Measurements from ENCODE around the gene WHRN.

The WHRN gene

GRCh38 chr9:114401344-114401743 lies 103.9 kb downstream of the WHRN start:
- H3K36me3 ChIP-seq (ENCODE audit: control insufficient read depth, insufficient read depth, low read length), result no peaks in the 10 kb centered on the region
- H3K79me2 ChIP-seq, result no peaks in the 10 kb centered on the region
- no peaks in the 10 kb centered on the region for H3K9me3 ChIP-seq (ENCODE audit: control insufficient read depth, low read length)
- H3K27ac ChIP-seq, result no peak overlapping the region
- no peak overlapping the region for H2AFZ ChIP-seq
- no peaks in the 10 kb centered on the region for H3K27me3 ChIP-seq (ENCODE audit: control insufficient read depth, insufficient read depth, low read length)
- no peaks in the 10 kb centered on the region for H3K4me1 ChIP-seq
- H3K4me2 ChIP-seq (ENCODE audit: low read length), result no peak overlapping the region
- H3K4me3 ChIP-seq (ENCODE audit: low read depth, low read length), result no peak overlapping the region
- no peak for TF ChIP-seq CTCF (IDR thresholded peaks at IDR 0.05)
- no peak overlapping the region for H3K9ac ChIP-seq

GRCh38 chr9:114400772-114401171 lies 104.5 kb downstream of the WHRN start:
- no peaks in the 10 kb centered on the region for H3K4me1 ChIP-seq
- no peak overlapping the region for H3K4me2 ChIP-seq (ENCODE audit: low read length)
- no peaks in the 10 kb centered on the region for H3K79me2 ChIP-seq
- H3K27me3 ChIP-seq (ENCODE audit: control insufficient read depth, insufficient read depth, low read length), result no peaks in the 10 kb centered on the region
- H2AFZ ChIP-seq, result no peak overlapping the region
- H3K9me3 ChIP-seq (ENCODE audit: control insufficient read depth, low read length), result no peaks in the 10 kb centered on the region
- no peak overlapping the region for H3K9ac ChIP-seq
- H3K4me3 ChIP-seq (ENCODE audit: low read depth, low read length), result no peak overlapping the region
- TF ChIP-seq CTCF (IDR thresholded peaks at IDR 0.05), result no peak
- H3K36me3 ChIP-seq (ENCODE audit: control insufficient read depth, insufficient read depth, low read length), result no peaks in the 10 kb centered on the region
- H3K27ac ChIP-seq, result no peak overlapping the region

GRCh38 chr9:114400219-114400618 lies 105.1 kb downstream of the WHRN start:
- H3K79me2 ChIP-seq, result no peaks in the 10 kb centered on the region
- H3K9ac ChIP-seq, result no peak overlapping the region
- no peak for TF ChIP-seq CTCF (IDR thresholded peaks at IDR 0.05)
- no peaks in the 10 kb centered on the region for H3K9me3 ChIP-seq (ENCODE audit: control insufficient read depth, low read length)
- H3K27me3 ChIP-seq (ENCODE audit: control insufficient read depth, insufficient read depth, low read length), result no peaks in the 10 kb centered on the region
- H3K36me3 ChIP-seq (ENCODE audit: control insufficient read depth, insufficient read depth, low read length), result no peaks in the 10 kb centered on the region
- no peak overlapping the region for H3K4me3 ChIP-seq (ENCODE audit: low read depth, low read length)
- no peak overlapping the region for H2AFZ ChIP-seq
- no peak overlapping the region for H3K4me2 ChIP-seq (ENCODE audit: low read length)
- no peak overlapping the region for H3K27ac ChIP-seq
- no peaks in the 10 kb centered on the region for H3K4me1 ChIP-seq

- Histone ChIP-seq H3K9ac (no peak overlapping the region), H3K27me3 (ENCODE audit: control insufficient read depth, insufficient read depth, low read length) (no peaks in the 10 kb centered on the region), H2AFZ (no peak overlapping the region), H3K4me2 (ENCODE audit: low read length) (no peak overlapping the region), H3K4me3 (ENCODE audit: low read depth, low read length) (no peak overlapping the region), H3K4me1 (no peaks in the 10 kb centered on the region), H3K36me3 (ENCODE audit: control insufficient read depth, insufficient read depth, low read length) (no peaks in the 10 kb centered on the region), H3K27ac (no peak overlapping the region), H3K79me2 (no peaks in the 10 kb centered on the region), H3K9me3 (ENCODE audit: control insufficient read depth, low read length) (no peaks in the 10 kb centered on the region)
- TF ChIP-seq CTCF (IDR thresholded peaks at IDR 0.05), result no peak
Observed at GRCh38 chr9:114399381-114399780, 105.9 kb downstream of the WHRN start.

- Histone ChIP-seq H3K9ac (no peak overlapping the region), H3K27ac (peak overlapping the region; percentile 24), H3K4me2 (ENCODE audit: low read length) (peak overlapping the region; percentile 89), H3K9me3 (ENCODE audit: control insufficient read depth, low read length) (no peaks in the 10 kb centered on the region), H2AFZ (peak overlapping the region; percentile 75), H3K27me3 (ENCODE audit: control insufficient read depth, insufficient read depth, low read length) (no peaks in the 10 kb centered on the region), H3K4me1 (no peaks in the 10 kb centered on the region), H3K79me2 (no peaks in the 10 kb centered on the region), H3K36me3 (ENCODE audit: control insufficient read depth, insufficient read depth, low read length) (no peaks in the 10 kb centered on the region), H3K4me3 (ENCODE audit: low read depth, low read length) (peak overlapping the region; percentile 82)
- TF ChIP-seq CTCF (IDR thresholded peaks at IDR 0.05), result no peak
Observed at GRCh38 chr9:114397848-114398605, 107.2 kb downstream of the WHRN start.

All from parathyroid adenoma (tissue), 2 donors.